ENCODE measurements around the gene MOB1B.
A peak's percentile ranks its signal among the peaks of the same experiment; 100 is the strongest.
"Not testable (repeated sequence)": the region's sequence is repeated elsewhere in the genome, so short reads cannot be mapped to it uniquely, and the experiment has no call there.

MOB1B gene

DNA sequence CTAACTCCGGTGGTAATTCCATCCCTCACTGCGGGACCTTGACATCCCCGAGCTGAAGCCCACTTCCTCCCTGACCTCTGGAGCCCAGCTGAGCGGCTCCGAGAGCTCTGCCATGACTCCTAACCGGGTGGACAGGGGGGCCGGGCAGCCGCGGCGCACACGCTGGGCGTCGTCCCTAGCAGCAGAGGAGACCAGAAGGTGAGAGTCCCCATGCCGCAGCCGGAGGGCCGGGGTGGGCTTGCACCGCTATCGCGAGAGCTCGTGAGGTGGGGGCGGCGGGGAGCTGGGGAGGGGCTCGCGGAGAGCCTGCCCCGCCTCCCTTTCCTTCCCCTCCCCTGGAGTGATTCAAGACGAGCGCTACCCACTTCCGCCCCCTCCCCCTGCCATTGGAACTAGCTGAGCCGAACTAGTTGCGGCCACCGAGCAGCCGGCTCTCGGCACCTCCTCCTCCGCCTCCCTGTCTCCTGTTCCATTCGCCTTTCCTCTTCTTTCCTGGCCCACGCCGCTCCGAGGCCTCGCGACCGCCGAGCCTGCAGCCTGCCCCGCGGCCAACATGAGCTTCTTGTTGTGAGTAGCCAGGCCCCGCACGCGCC is at the start of gene MOB1B:
Gene MOB1B (plus strand): TSS at position 386 of the 593 bp plus-strand sequence. CDS start 168 bp downstream, at position 554.
- peak; percentile 72 for DNase-seq

DNA sequence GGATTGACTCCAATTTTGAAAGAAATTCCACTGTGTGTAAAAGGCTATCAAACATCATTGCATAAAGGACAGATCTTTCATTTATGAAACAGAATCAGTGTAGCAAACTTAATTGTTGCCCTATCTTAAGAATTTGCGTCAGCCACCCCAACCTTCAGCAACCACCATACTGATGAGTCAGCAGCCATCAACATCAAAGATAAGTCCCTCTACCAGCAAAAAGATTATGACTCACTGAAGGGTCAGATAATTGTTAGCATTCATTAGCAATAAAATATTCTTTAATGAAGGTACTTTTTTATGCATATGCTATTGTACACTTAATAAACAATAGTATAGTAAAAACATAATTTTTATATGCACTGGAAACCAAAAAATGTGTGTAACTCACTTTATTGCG is 46.7 kb upstream of the MOB1B start:
- DNase-seq: no peak

DNA sequence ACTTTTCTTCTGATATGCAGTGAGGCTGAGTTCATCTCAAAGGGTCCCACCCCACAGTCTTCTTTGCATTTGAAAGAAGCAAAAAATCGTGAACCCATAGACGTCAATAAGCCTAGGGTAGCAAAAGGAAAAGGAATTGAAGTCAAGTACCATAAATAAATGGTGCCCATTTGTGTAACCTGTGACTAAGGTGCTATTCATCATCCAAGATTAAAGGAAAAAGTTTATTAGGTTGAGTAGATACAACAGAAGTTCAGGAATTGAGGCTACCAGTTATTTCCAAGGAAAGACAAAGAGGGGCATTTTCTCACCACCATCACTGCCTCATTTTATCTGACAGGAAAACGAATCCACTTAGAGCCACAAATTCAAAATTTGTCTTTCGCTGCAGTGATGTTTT is 43.7 kb upstream of the MOB1B start:
- no peak for DNase-seq

DNA sequence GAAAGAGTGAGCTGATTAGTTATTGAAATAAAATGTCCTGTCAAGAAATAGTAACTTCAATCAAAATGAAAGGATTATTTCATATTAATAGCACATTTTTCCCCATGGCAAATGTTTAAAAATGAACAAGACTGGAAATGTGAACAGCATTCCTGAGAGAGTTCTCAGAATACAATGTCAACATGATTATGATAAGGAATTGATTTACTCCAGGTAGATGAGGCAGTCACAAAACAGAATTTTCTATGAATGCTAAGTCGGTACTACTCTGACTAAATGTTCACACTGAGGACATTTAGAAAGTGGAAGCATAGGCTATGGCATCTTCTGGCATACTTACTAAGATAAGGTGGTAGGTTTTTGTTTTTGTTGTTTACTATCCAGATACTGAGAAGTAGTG is 43.1 kb upstream of the MOB1B start:
- DNase-seq: no peak

DNA sequence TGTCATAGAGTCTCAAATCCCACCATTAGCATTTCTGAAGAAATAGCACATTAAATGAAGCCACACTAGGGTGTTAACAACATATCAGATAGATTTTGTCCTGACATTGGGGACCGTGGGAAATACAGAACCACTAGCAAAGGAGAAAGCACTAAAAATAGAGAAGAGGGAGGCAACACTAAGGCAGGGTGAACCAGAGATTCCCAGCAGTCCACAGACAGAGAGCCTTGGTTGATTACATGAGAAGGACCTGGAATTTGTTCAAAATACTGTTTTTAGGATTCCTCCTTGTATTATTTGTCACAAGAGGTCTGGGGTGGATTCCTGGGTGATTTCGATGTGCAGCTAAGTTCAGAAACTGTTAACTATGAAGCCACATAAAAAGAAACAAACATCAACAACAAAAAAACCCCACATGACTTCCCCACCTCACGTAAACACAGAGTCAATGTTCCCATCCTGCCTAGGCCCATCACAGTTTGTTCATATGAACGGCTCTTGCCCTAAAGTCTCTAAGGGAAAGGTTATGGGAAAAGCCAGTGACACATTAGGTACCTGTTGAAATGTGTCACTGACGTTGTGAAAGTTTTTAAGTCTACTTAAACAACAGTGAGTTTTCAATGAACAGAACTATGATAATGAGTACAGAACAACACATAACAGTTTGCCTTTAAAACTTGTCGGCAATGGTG is 38.9 kb upstream of the MOB1B start:
- DNase-seq: no peak

DNA sequence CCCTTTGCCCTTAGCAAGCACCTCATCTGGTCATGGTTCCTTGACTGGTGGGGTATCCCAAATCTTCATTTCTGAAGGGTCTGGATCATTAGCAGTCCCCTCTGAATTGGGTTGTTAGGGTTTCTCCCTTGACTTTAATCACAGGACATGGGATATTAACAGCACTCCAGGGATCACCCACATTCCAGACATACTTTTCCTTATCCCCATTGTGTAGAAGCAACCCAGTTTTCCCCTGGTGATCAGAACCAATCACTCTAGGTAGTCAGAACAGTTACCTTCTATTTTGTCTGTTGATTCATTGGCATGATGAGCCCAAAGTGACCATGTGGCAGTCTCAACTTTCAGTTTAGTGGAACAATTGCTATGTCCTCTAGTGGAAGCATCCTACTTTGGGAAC is 33.4 kb upstream of the MOB1B start:
- no peak for DNase-seq

DNA sequence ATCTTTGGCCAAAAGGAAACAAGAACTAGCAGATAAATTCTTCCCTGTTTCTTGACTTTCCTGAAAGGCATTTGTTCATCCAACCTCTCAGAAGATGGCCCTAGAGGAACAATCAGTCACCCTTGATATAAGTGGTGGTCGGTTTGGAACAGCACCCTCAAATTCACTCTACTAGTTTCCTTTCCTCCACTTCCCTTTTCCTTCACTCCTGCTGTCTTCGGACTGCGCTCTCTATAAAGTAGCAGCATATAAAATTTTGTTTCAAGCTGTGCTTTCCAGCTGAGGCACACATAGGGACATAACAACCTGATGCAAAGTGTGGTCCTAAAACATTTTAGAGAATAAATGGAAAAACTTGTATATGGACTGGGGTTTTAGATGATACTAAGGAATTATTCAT is 29.0 kb upstream of the MOB1B start:
- no peak for DNase-seq

DNA sequence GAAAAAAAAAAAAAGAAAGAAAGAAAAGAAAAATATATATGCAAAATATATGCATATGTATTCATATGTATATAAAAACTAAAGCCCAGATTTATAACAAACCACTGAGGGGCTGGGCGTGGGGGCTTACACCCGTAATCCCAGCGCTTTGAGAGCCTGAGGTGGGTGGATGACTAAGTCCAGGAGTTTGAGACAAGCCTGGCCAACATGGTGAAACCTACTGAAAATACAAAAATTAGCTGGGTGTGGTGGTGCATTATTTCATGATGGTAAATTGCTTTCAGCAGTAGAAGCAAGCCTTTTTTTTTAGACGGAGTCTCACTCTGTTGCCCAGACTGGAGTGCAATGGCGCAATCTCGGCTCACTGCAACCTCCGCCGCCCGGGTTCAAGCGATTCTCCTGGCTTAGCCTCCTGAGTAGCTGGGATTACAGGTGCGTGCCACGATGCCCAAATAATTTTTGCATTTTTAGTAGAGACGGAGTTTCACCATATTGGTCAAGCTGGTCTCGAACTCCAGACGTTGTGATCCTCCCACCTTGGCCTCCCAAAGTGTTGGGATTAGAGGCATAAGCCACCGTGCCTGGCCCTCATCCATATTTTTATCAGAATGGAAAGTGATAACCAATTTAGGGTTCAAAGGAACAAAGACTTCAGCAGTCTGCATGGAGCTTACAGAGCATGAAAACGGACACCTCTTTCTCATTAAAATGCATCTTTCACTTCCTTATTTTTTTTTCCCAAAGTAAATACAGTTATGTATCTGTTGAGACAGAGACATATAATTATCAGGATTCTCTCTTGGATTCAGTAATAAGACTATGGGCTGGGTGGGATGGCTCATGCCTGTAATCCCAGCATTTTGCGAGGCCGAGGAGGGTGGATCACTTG is 27.7 kb upstream of the MOB1B start:
- no peak for DNase-seq

DNA sequence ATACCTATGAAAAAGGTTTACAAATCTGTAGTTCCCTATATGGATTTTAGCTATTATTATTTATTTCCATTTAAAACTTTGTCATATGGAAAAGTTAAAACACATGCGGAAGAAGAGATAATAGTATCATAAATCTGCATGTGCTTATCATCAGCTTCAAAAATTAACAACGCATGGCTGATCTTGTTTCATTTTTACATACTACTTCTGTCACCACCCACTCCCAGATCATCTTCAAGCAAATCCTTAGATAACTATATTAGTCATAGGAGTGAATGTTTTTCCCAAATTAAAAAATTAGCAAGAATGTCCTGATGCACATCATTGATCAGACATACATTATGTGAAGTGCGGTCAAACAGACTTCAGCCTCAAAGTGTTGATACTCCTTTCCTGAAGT is 24.6 kb upstream of the MOB1B start:
- no peak for DNase-seq

DNA sequence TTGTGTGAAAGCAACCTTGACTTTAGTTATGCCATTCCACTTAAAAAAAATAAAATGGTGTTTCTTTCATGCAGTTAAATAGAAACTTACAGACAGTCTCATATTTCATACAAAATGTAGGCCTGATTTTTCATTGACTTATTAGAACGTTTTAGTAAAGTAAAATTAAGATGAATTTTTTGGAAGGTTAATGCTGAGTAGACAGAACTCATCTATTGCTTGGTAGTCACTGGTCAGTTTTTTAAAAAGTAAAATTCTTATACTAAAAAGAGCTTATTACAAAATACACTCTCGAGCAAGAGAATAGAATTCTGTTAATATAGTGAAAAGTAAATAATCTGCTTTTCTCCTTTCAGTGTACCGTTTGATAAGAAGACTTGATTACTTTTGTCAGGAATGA is 21.4 kb upstream of the MOB1B start:
- no peak for DNase-seq

DNA sequence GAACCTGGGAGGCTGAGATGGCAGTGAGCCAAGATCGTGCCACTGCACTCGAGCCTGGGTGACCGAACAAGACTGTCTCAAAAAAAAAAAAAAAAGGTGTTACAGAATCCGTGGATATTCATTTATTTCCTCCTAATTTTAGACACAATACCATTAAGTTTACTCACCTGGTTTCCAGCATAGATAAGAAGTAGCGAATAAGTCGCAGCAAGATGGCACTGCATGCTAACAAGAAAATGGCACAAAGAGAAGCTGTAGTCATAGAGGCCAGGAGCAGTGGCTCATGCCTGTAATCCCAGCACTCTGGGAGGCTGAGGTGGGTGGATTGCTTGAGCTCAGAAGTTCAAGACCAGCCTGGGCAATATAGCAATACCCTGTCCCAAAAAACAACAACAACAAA is 17.0 kb upstream of the MOB1B start:
- DNase-seq: no peak

DNA sequence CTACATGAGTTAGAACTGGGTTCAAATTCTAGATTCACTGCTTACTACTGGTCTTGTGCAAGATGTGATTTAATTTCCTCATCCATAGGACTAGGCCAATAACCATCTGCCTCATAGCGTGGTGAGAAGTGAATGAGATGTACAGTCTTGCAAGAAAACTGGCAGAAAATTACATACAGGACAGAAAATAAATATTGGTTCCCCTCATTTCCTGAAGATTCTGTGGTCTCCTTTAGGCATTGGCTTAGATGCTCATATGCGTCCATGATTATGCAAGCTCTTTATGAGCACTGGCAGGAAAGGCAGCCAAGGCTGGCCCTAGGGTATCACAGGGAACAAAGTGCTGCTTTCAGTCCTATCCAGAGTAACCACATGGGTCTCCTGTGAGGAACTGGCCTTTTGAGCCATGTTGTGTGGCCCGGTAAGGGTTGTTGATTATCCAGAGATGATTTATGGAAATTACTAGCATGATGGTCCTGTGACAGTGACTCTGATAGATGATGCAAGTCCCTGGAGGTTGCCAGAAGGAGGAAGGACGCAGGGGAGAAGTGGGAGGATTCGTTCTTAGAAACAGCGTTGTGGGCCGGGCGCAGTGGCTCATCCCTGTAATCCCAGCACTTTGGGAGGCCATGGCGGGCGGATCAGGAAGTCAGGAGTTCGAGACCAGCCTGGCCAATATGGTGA is 9.9 kb upstream of the MOB1B start:
- DNase-seq: no peak

DNA sequence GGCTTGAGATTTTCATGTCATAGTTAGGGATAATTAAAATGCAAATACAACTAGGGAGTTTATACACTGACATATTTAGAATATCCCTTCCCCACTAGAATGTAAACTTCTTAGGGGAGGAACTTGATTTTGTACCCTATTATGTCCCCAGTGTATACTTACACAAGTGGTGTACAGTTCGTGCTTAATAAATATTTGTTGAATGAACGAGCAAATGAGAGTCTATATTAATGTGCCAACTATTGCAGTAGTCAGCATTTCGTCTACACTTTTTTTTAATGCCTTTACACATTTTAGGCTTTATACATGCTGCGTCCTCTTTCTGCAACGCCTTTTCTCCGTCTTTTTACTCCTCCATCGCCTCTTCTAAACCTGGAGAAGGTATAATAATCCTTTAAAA is 8.4 kb upstream of the MOB1B start:
- DNase-seq: no peak

DNA sequence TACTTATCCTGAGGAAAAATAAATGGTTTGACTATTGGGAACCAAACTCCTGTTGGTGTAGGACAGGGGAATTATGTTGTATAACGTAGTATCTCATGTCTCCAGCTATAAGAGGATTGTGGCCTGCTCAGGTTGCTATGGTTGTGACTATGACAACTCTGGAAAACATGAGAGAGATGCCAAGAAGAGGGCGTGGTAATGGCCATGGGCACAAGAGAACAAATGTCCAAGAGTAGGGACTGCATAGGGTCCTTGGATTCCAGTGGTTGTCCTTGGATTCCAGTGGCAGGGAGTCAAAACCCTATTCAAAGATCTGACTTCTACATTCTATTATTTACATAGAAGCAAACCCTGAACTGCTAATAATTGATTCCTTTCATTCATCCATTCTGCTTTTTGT is 6.8 kb upstream of the MOB1B start:
- no peak for DNase-seq

DNA sequence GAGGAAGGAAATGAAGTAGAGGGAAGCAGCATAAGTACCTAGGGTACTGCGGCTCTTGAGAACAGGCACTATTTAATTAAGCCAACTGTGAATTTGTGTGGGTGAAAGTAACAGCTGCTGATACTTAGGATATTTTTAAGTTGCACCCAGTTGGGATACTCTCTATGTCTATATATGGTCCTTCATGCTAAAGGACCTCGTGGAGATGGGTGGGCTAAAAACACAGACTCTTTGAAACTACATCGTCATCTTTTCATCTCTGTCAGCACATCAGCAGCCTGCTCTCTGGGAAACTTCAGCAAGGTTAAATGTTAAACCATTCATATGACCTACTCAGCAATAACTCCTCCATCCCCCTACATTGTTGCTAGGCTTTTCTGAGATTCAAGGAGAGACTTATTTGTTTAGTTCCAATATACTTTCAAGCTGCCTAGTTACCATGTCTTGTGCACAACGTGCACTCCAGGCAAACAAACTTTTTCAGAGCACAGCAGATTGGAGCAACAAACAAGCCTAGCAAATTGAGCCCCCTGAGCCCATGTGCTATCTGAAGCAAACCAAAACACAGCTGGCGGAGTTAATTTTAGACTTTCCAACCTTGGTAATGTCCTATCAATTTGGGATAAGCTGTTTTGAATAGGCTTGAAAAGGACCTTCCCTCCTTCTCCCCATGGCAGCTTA is 6.2 kb upstream of the MOB1B start:
- DNase-seq: no peak

DNA sequence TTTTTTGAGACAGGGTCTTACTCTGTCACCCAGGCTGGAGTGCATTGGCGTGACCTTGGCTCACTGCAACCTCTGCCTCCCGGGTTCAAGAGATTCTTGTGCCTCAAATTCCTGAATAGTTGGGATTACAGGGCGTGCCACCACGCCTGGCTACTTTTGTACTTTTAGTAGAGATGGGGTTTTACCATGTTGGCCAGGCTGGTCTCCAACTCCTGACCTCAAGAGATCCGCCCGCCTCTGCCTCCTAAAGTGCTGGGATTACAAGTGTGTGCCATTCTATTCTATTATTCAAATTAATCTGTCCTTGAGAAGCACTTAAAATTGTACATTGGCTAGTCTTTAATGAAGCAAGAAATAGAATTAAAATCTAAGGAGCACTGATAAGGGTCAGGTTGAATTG is 3.6 kb upstream of the MOB1B start:
- not testable (repeated sequence) for DNase-seq

DNA sequence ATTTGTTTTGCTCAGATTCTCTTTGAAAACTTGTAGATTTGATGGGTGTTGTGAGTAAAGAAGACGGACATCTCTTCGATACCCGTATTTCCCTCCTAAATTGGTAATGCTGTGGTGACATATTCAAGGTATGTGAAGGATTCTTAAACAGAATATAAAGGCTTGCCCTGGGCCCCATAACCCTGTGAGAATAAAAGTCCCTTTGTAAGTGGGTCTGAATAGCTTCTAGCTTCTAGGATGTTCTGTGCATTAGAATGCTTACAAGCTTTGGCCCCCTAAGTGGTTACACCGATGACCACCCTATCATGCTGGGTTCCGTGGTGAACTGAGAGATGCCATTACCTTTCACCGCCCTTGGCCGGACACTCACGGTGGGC is 574 bp upstream of the MOB1B start:
- no peak for DNase-seq

DNA sequence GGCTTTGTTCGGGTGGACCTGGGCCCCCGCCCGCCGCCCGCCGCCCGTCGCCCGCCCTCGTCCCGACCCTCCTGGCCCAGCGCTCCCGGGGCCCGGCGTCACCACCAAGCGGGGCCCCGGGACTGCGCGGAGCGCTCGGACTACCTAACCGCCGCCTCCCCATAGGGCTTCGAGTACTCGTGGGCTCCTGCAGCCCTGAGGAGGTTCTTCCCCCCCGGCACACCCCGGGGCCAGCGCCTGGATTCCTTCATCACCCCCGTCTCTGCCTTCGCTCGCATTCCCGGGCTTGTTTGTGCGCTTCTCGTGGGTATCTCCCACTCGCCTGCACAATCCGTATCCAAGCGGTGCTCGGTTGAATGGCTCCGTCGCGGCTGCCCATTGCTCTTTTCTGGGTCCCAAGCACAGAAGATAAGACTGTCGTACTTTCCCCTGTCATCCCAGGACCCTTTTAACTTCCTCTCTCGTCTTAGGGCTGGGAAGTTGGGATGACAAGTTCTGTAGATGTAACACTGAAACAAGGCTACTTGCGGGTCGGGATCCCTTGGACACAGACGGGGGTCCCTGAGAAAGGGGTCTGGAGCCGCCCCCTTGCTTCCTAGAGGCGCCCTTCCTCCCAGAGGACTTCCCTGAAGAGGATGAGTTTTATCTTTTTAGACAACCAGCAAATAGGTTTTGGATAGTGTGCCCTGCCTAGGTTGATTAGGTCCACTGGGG is 565 bp downstream of the MOB1B start:
- DNase-seq: peak; percentile 39

DNA sequence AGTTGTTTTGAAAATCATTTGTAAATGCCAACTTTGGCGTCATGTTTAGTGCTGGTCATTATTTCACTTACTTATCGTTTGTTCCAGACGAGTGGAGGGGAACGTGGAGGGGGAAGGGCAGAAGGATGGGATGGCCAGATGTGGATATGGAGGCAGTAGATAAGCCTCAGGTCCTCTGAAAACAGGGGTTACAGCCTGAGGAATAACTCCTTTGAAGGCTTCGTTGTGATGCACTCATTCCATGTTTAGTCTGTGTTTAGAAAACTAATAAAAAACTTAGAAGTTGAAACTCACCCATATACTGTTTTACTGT is 1.1 kb downstream of the MOB1B start:
- DNase-seq: no peak

DNA sequence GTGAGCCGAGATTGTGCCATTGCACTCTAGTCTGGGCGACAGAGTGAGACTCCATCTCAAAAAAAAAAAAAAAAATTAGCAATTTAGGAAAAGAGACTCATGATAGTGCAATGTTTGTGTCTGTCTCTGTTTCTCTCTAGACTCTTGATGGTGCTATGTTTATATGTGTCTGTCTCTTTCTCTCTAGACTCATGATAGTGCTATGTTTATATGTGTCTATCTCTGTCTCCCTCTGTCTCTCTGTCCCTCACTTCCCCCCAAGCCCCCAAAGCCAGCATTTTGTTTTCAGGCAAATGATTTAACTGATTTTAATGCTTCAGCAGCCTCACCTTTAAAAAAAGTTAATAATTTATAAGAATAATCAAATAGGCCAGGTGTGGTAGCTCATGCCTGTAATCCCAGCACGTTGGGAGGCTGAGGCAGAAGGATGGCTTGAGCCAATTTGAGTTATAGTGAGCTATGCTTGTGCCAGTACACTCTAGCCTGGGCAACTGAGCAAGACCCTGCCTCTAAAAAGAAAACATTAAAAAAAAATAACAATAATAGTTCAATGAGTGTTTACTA is 6.9 kb downstream of the MOB1B start:
- DNase-seq: no peak

DNA sequence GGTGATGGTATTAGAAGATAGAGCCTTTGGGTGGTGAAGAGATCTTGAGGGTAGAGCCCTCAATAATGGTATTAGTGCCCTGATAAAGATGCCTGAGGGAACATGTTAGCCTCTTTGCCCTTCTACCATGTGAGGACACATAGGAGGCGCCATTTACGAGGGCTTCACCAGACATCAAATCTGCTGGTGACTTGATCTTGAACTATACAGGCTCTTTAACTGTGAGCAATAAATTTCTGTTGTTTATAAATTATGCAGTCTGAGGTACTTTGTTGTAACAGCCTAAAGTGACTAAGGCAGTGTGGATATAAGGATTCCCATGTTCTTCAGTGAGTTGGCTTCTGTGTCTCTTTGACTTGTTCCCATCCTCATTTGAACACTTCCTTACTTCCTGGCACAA is 11.8 kb downstream of the MOB1B start:
- no peak for DNase-seq

DNA sequence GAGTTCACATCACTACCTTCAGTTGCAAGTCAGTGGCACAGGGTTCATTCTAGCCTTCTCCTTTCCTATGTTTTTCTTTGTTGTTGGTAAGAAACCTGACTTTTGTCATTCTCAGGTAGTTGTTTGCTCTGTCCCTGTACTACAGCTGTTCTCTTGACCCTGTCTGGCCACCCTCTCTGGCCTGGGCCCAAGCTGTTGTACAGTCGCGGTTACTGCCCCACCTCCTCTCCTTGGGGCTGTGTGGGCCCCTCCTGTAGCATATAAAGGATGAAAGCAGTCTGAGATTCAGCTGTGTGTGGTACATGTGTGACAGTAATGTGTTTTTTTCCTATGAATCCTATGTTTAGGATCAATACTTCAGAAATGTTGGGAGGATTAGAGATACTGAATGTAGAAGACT is 12.5 kb downstream of the MOB1B start:
- no peak for DNase-seq
